ENCODE data around the gene RIBC2. TPM values are rescaled to one million over a fixed set of nuclear protein-coding genes. Genes with fewer than 3 reads are reported as not detected.
"Not testable (repeated sequence)": the region's sequence is repeated elsewhere in the genome, so short reads cannot be mapped to it uniquely, and the experiment has no call there.

RIBC2 gene
- total RNA-seq, 3 donors from 2014 or later (not counting 1 experiment from before 2014, with no cell fraction given): 0.38 to 0.86 TPM; not detected in 1

DNA sequence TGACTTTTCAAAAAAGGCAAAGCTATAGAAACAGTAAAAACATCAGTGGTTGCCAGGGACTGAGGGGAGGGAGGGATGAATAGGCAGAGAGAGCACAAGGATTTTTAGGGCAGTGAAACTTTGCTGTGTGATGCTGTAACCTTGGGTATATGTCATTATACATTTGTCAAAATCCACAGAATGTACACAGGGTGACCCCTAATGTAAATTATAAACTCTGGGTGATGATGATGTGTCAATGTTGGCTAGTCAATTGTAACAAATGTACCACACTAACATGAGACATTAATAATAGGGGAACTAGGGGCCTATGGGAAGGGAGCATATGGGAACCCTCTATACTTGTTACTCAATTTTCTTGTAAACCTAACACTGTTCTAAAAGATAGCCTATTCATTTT, 24.8 kb downstream of the RIBC2 start:
- TF ChIP-seq, protein P1, sequence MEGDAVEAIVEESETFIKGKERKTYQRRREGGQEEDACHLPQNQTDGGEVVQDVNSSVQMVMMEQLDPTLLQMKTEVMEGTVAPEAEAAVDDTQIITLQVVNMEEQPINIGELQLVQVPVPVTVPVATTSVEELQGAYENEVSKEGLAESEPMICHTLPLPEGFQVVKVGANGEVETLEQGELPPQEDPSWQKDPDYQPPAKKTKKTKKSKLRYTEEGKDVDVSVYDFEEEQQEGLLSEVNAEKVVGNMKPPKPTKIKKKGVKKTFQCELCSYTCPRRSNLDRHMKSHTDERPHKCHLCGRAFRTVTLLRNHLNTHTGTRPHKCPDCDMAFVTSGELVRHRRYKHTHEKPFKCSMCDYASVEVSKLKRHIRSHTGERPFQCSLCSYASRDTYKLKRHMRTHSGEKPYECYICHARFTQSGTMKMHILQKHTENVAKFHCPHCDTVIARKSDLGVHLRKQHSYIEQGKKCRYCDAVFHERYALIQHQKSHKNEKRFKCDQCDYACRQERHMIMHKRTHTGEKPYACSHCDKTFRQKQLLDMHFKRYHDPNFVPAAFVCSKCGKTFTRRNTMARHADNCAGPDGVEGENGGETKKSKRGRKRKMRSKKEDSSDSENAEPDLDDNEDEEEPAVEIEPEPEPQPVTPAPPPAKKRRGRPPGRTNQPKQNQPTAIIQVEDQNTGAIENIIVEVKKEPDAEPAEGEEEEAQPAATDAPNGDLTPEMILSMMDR (IDR thresholded peaks at IDR 0.05): no peak
- Mint-ChIP-seq H3K27me3 (ENCODE audit: low read depth in 2 of 2) (peaks cover 8 to 12% of the 10 kb centered on the region in 2 donors), H3K9me3 (no peaks in the 10 kb centered on the region), H3K4me1 (peaks cover 0 to 16% of the 10 kb centered on the region in 2 donors), H3K4me3 (no peak overlapping the region), H3K27ac (no peak overlapping the region), H3K36me3 (no peaks in the 10 kb centered on the region)
- Histone ChIP-seq H3K27ac (ENCODE audit: low read length) (no peak overlapping the region), H3K4me3 (ENCODE audit: low read length) (no peak overlapping the region), H3K4me1 (ENCODE audit: control insufficient read depth, insufficient read depth, low read length) (peaks cover 8% of the 10 kb centered on the region), H3K36me3 (ENCODE audit: control insufficient read depth, insufficient read depth, low read length) (no peaks in the 10 kb centered on the region), H3K9me3 (ENCODE audit: control insufficient read depth, insufficient read depth, low read length) (no peaks in the 10 kb centered on the region), H3K27me3 (ENCODE audit: control insufficient read depth, insufficient read depth, low read length) (peaks cover 2% of the 10 kb centered on the region)
- DNase-seq (no peak), ATAC-seq (no peak)
- intact Hi-C loops (cut with micrococcal nuclease): no loop called here

DNA sequence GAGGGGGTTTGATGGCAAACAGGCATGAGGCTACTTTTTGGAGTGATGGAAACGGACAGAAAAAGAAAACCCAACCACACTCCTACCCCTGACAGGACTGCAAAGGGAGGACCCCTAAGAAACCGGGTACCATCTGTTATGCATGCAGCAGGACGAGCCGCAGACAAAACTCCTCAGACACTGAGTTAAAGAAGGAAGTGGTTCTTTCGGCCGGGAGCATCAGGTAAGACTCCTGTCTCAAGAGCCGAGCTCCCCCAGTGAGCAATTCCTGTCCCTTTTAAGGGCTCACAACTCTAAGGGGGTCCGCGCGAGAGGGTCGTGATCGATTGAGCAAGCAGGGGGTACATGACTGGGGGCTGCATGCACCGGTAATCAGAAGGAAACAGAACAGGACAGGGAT, 27.2 kb downstream of the RIBC2 start:
- H3K4me3 Mint-ChIP-seq; DNase-seq; H3K27me3 ChIP-seq (ENCODE audit: control insufficient read depth, insufficient read depth, low read length); H3K36me3 Mint-ChIP-seq; H3K9me3 ChIP-seq (ENCODE audit: control insufficient read depth, insufficient read depth, low read length); H3K27ac ChIP-seq (ENCODE audit: low read length); H3K36me3 ChIP-seq (ENCODE audit: control insufficient read depth, insufficient read depth, low read length); H3K9me3 Mint-ChIP-seq; ATAC-seq; H3K27ac Mint-ChIP-seq; H3K4me1 ChIP-seq (ENCODE audit: control insufficient read depth, insufficient read depth, low read length); H3K4me3 ChIP-seq (ENCODE audit: low read length); intact Hi-C loops (cut with micrococcal nuclease): not testable (repeated sequence)
- WGBS (ENCODE audit: insufficient coverage): 38% methylated on average over 12 of the region's 13 CpGs
- H3K4me1 Mint-ChIP-seq: peaks cover 0 to 10% of the 10 kb centered on the region in 2 donors
- peaks cover 8 to 12% of the 10 kb centered on the region in 2 donors for H3K27me3 Mint-ChIP-seq (ENCODE audit: low read depth in 2 of 2)

DNA sequence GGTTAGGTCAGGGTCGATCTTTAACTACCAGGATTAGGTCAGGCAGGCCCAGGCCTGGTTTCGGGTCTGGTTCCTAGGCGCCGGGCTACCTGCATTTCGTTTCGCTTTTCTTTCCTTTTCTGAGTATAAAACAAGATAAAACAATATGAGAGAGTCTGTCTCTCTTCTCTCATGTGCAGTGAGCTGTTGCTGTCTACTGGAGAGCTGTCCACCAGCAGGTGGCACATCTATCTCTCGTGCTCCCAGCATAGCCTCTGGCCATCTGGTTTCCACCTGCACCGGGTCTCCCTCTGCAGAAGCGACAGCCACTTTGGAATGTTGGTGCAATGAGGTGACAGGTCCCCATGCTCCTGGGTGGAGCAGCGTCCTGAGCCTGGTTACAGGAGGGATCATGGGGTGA, 27.6 kb downstream of the RIBC2 start:
- no peaks in the 10 kb centered on the region for H3K36me3 Mint-ChIP-seq
- peaks cover 0 to 8% of the 10 kb centered on the region in 2 donors for H3K4me1 Mint-ChIP-seq
- Histone ChIP-seq H3K9me3 (ENCODE audit: control insufficient read depth, insufficient read depth, low read length) (no peaks in the 10 kb centered on the region), H3K4me3 (ENCODE audit: low read length) (no peak overlapping the region), H3K27me3 (ENCODE audit: control insufficient read depth, insufficient read depth, low read length) (peaks cover 2% of the 10 kb centered on the region), H3K4me1 (ENCODE audit: control insufficient read depth, insufficient read depth, low read length) (no peaks in the 10 kb centered on the region), H3K36me3 (ENCODE audit: control insufficient read depth, insufficient read depth, low read length) (no peaks in the 10 kb centered on the region), H3K27ac (ENCODE audit: low read length) (no peak overlapping the region)
- peaks cover 8 to 12% of the 10 kb centered on the region in 2 donors for H3K27me3 Mint-ChIP-seq (ENCODE audit: low read depth in 2 of 2)
- no peaks in the 10 kb centered on the region for H3K9me3 Mint-ChIP-seq
- TF ChIP-seq, protein P1 (IDR thresholded peaks at IDR 0.05): no peak
- intact Hi-C loops (cut with micrococcal nuclease): no loop called here
- peak in 1 of 3 donors; percentile 30 for ATAC-seq
- no peak overlapping the region for H3K27ac Mint-ChIP-seq
- peak in 1 of 2 donors; percentile 52 for DNase-seq
- no peak overlapping the region for H3K4me3 Mint-ChIP-seq
- 32% methylated on average over 10 of the region's 10 CpGs for WGBS (ENCODE audit: insufficient coverage)

DNA sequence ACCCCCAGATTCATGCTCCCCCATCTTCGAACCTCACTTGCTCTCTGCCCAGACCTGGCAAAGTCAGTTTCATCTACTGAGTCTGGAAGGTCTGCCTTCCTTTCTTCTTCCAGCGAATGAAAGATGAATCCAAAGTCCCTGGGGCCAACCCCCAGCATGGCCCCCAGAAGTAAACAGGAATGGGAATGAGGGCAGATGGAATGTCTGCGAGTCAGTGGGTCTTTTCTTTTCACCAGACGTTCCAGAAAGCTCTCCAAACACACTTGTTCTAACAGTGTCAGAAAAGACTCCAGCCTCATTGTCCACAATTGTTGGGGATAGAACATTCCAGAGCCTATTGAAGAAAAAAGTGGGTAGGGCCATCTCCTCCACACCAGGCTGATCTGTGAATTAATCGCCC, 28.6 kb downstream of the RIBC2 start:
- 94% methylated on average over 3 of the region's 5 CpGs for WGBS (ENCODE audit: insufficient coverage)
- DNase-seq (no peak), ATAC-seq (no peak)
- Mint-ChIP-seq H3K4me1 (peaks cover 0 to 8% of the 10 kb centered on the region in 2 donors), H3K27ac (no peak overlapping the region), H3K36me3 (no peaks in the 10 kb centered on the region), H3K27me3 (ENCODE audit: low read depth in 2 of 2) (peaks cover 8 to 12% of the 10 kb centered on the region in 2 donors), H3K9me3 (no peaks in the 10 kb centered on the region), H3K4me3 (no peak overlapping the region)
- Histone ChIP-seq H3K4me1 (ENCODE audit: control insufficient read depth, insufficient read depth, low read length) (no peaks in the 10 kb centered on the region), H3K27ac (ENCODE audit: low read length) (no peak overlapping the region), H3K9me3 (ENCODE audit: control insufficient read depth, insufficient read depth, low read length) (no peaks in the 10 kb centered on the region), H3K27me3 (ENCODE audit: control insufficient read depth, insufficient read depth, low read length) (peaks cover 2% of the 10 kb centered on the region), H3K36me3 (ENCODE audit: control insufficient read depth, insufficient read depth, low read length) (no peaks in the 10 kb centered on the region), H3K4me3 (ENCODE audit: low read length) (no peak overlapping the region)
- intact Hi-C loops (cut with micrococcal nuclease): no loop called here
- TF ChIP-seq, protein P1 (IDR thresholded peaks at IDR 0.05): no peak
